ENCODE measurements around the gene P3H3.

DNA sequence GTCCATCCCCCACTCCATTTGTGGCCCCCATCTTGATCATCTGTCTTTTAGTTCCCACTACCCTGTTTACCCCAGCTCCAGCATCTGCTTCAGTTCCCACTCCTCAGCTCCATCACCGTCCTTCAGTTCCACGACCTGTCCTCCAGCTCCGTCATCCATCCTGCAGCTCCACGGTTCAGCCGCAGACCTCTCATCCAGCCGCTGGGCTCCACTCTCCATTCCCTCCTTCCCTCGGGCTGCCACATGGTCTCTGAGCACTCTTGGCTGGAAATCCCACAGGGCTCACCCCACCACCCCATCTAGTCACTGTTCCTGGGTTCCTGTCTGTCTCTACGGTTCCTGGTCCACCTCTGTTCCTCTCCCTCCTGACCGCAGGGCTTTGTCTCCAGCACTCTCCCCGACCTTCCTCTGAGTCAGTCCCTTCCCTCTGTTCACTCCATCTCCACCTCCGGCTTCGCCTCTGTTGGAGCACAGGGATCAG is 3.3 kb upstream of the P3H3 start:
- TF ChIP-seq CTCF (IDR thresholded peaks at IDR 0.05; ENCODE audit: low read length) (no peak), EZH2 (optimal IDR thresholded peaks at IDR 0.05; ENCODE audit: low read depth, low read length) (no peak), EZH2phosphoT487 (IDR thresholded peaks at IDR 0.05; ENCODE audit: low read length) (no peak; the same call in 1 of the 2 replicates)
